Neural crest cell (in vitro differentiated cells): ENCODE results near the gene CTBP1. TPM values are rescaled to one million over a fixed set of nuclear protein-coding genes. Genes with fewer than 3 reads are reported as not detected.

ENCODE experiments used
- DNase-seq: peaks from one replicate; pipeline ENCODE4 v3.0.0; 2021; ENCODE audit warnings: low read depth, mixed read lengths, low spot score
- H3K27ac Mint-ChIP-seq: one replicate; pipeline ENCODE4 v1.8.0; 2021; ENCODE audit warnings: mild to moderate bottlenecking, mixed read lengths; ENCODE audit not compliant: unreplicated experiment
- H3K27me3 Mint-ChIP-seq: 2 replicates; pipeline ENCODE4 v1.8.0; 2021; ENCODE audit warnings: low read depth, mild to moderate bottlenecking, mixed read lengths
- H3K36me3 Mint-ChIP-seq: 2 replicates; pipeline ENCODE4 v1.8.0; 2021; ENCODE audit warnings: low read depth, mild to moderate bottlenecking, mixed read lengths
- H3K4me1 Mint-ChIP-seq: 2 replicates; pipeline ENCODE4 v1.8.0; 2021; ENCODE audit warnings: mixed read lengths
- H3K4me3 Mint-ChIP-seq: one replicate; pipeline ENCODE4 v1.8.0; 2021; ENCODE audit warnings: mild to moderate bottlenecking, mixed read lengths
- H3K9me3 Mint-ChIP-seq: 2 replicates; pipeline ENCODE4 v1.8.0; 2021; ENCODE audit warnings: mixed read lengths
- total RNA-seq: library from RNA; stranded (reverse); gene quantifications from 2 replicates; pipeline ENCODE4 v1.2.1, GENCODE V29; 2021
- TF ChIP-seq, protein P1 (sequence below): fragments of 200-600 bp; sonication (generic); conservative IDR thresholded peaks from 2 replicates; pipeline ENCODE4 v1.5.0; 2021; ENCODE audit warnings: antibody characterized with exemption, mild to moderate bottlenecking

CTBP1 gene
- total RNA-seq, 1 donor from 2014 or later, result 219 TPM

DNA sequence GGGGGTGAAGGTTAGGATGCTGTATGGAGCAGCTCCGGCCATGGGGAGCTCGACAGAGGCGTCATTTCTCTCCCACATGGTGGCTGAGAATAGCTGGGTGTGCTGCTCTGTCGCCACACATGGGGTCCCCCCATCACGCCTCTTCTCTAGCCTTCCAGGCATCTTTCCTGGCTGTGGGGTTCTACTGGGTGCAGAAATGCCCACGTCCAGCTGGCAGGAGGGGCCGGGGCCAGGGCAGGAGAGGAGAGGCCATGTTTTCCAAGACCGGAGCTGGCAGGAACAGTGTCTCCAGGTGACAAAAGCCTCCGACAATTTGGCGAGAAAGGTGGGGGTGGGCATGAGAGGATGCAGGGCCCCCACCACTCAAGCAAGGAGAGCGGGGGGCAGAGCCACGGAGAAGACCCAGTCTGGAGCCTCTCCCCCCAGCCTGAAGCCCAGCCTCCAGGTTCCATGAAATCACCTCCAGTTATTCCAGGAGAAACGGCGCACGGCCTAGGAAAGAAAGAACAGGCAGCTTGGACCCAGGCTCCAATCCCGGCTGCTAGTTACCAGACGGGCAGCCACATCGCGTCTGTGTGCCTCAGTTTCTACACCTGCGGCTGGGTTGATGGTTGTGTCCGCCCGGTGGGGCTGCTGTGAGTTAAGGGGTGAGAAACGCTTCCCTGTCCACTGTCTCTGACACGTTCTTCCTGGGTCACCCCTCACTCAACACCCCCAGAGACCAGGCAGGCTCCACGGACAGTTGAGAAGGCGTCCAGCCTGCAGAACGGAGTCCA is 49.2 kb downstream of the CTBP1 start:
- no peak overlapping the region for H3K27ac Mint-ChIP-seq
- no peak overlapping the region for H3K4me3 Mint-ChIP-seq
- TF ChIP-seq, protein P1, sequence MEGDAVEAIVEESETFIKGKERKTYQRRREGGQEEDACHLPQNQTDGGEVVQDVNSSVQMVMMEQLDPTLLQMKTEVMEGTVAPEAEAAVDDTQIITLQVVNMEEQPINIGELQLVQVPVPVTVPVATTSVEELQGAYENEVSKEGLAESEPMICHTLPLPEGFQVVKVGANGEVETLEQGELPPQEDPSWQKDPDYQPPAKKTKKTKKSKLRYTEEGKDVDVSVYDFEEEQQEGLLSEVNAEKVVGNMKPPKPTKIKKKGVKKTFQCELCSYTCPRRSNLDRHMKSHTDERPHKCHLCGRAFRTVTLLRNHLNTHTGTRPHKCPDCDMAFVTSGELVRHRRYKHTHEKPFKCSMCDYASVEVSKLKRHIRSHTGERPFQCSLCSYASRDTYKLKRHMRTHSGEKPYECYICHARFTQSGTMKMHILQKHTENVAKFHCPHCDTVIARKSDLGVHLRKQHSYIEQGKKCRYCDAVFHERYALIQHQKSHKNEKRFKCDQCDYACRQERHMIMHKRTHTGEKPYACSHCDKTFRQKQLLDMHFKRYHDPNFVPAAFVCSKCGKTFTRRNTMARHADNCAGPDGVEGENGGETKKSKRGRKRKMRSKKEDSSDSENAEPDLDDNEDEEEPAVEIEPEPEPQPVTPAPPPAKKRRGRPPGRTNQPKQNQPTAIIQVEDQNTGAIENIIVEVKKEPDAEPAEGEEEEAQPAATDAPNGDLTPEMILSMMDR, result no peak
- H3K36me3 Mint-ChIP-seq, result no peaks in the 10 kb centered on the region
- no peaks in the 10 kb centered on the region for H3K9me3 Mint-ChIP-seq
- H3K27me3 Mint-ChIP-seq, result no peaks in the 10 kb centered on the region
- no peak for DNase-seq
- H3K4me1 Mint-ChIP-seq, result no peaks in the 10 kb centered on the region

DNA sequence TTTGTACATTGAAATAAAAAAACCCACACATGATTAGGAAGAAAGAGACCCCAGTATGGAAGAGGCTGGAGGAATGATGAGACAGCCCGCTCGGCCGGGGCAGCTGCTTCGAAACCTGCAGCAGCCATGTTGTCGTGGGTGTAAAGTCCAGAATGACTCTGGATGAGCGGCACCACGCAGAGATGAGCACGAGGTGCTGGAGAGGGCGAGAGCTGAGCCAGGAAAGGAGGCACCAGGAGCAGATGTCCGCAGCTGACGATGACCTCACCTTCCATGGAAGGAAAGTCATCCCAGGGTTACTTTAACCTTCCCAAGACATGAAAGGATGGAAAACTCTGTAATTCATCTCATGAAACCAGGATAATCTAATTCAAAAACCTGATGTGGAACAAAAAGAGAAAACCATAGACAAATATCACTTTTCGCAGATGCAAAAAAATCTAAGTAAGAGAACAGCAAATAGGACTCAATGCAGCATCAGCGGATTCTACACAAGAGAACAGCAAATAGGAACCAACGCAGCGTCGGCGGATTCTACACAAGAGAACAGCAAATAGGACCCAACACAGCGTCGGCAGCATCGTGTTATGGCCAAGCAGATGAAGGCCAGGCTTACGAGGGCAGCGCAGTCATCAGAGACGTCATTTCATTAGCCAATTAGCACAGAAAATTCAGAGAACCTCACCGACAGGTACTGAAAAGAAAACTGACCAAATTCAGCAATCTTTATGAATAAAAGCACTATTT is 50.7 kb downstream of the CTBP1 start:
- no peak for DNase-seq
- TF ChIP-seq, protein P1, result no peak
- Mint-ChIP-seq H3K36me3 (no peaks in the 10 kb centered on the region), H3K4me3 (no peak overlapping the region), H3K9me3 (no peaks in the 10 kb centered on the region), H3K27ac (no peak overlapping the region), H3K27me3 (no peaks in the 10 kb centered on the region), H3K4me1 (no peaks in the 10 kb centered on the region)

DNA sequence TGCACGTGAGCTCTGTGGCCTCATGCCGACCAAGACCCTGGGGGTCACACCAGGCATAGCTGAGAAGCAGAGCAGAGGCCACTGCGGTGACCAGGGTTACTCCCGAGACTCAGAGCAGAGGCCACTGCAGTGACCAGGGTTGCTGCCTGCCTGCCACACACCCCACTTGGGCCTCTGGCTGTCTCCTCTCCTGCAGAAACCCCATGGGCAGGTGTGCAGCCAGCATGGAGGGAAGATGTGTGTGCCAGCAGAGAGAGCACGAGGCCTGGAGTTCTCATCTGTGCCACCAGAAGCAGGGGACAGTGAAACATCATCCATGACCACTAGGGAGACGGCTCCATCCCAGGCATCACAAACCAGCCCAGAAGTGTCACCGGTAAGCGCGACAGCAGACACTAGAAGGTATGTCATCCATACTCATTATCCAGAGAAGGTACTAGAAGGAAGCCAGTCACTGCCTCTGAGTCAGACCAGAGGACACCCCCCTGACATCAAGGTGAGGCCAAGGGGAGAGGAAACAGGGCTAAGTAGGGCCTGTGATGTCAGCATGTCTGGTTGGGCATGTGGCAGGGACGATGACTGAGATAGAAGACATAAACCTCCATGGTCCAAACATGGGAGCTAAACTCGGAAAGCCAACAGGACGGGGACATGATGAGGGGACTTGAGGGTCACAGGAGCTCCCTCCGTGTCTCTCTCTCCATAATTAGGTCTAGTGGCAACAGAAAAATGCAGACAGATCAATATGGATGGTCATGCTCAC is 52.3 kb downstream of the CTBP1 start:
- no peak for DNase-seq
- Mint-ChIP-seq H3K36me3 (no peaks in the 10 kb centered on the region), H3K27me3 (no peaks in the 10 kb centered on the region), H3K9me3 (no peaks in the 10 kb centered on the region), H3K4me1 (no peaks in the 10 kb centered on the region), H3K27ac (no peak overlapping the region), H3K4me3 (no peak overlapping the region)
- TF ChIP-seq, protein P1, result no peak

DNA sequence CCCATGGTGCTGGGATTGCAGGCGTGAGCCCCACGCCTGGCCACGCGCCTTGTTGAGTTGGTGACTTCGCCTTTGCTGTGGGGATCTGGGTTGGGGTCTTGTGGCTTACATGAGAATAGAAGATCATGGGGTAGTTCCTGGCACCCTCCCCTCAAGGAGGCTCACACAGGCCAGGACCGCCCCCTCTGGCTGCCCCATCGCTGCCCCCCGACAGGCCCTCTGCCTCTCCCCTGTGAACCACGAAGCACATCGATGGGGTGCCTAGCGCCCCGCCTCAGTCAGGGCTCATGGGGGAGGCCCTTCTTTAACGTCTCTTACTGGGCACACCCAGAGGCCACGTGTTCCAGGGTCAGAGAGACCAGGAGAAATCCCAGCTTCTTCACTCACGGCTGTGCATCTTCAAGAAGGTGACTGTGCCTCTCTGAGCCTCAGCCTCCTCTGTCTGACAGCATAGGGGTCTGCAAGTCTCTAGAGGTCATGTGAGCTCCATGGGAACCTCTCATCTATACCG is 53.0 kb downstream of the CTBP1 start:
- H3K27me3 Mint-ChIP-seq, result no peaks in the 10 kb centered on the region
- TF ChIP-seq, protein P1, result no peak
- H3K4me3 Mint-ChIP-seq, result no peak overlapping the region
- no peaks in the 10 kb centered on the region for H3K36me3 Mint-ChIP-seq
- no peaks in the 10 kb centered on the region for H3K9me3 Mint-ChIP-seq
- H3K27ac Mint-ChIP-seq, result no peak overlapping the region
- no peaks in the 10 kb centered on the region for H3K4me1 Mint-ChIP-seq
- DNase-seq, result no peak

DNA sequence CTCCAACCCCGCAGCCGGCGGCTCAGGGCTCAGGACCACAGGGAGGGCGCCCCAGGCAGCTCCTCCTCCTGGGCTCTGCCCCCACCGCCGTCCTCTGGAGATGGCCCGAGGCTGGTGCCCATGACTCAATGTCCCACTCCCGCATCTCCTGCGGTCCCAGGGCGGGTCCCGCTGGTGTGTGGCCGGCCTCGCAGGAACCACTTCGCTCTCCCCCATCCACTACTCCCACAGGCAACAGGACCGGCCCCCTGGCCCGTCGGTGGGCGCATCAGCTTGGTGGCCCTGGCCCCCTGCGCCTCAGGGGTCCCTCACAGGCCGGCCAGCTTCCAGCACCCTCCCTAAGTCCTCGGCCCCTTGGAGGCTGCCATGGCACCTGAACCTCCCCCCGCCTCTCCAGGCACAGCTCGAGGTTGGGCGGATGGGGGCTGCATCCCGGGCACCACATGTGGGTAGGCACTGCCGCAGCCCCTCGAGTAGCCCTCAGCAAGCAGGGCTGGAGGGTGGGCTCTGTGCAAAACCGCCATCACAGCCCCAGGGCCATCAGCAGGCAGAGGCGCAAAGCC is 53.7 kb downstream of the CTBP1 start:
- Mint-ChIP-seq H3K9me3 (no peaks in the 10 kb centered on the region), H3K36me3 (no peaks in the 10 kb centered on the region), H3K4me3 (no peak overlapping the region), H3K4me1 (no peaks in the 10 kb centered on the region), H3K27me3 (no peaks in the 10 kb centered on the region), H3K27ac (no peak overlapping the region)
- DNase-seq, result no peak
- TF ChIP-seq, protein P1, result no peak
